ENCODE results near the gene HRNR. TPM values are rescaled to one million over a fixed set of nuclear protein-coding genes. Genes with fewer than 3 reads are reported as not detected.

The HRNR gene
- total RNA-seq, 3 donors from 2014 or later: not detected

DNA sequence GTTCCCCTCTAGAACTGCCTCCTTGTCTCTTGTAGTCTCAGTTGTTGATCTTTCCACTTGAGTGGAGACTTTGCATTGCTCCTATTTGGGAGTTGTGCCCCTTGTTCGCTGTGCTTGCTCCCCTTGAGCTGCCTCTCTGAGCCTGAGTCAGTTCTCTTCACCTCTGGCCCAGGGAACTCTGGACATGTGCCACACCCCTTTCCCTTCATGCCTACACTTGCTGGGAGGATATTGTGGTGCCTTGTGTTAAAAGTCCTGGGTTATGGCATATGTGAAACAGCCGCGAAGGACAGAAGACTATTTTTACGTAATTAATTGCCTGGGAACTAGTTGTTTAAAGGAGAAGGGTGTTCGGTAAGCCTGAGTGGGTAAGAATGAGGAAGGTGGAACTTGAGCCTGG is 32.7 kb downstream of the HRNR start:
- no peak for DNase-seq
- intact Hi-C loops (cut with DNase I, micrococcal nuclease): no loop called here
- H3K4me3 ChIP-seq: no peak overlapping the region
- no peaks in the 10 kb centered on the region for H3K36me3 ChIP-seq (ENCODE audit: low read depth)
- no peaks in the 10 kb centered on the region for H3K4me1 ChIP-seq (ENCODE audit: low read depth)
- H3K9me3 ChIP-seq: peaks cover 4% of the 10 kb centered on the region
- TF ChIP-seq, protein P1, sequence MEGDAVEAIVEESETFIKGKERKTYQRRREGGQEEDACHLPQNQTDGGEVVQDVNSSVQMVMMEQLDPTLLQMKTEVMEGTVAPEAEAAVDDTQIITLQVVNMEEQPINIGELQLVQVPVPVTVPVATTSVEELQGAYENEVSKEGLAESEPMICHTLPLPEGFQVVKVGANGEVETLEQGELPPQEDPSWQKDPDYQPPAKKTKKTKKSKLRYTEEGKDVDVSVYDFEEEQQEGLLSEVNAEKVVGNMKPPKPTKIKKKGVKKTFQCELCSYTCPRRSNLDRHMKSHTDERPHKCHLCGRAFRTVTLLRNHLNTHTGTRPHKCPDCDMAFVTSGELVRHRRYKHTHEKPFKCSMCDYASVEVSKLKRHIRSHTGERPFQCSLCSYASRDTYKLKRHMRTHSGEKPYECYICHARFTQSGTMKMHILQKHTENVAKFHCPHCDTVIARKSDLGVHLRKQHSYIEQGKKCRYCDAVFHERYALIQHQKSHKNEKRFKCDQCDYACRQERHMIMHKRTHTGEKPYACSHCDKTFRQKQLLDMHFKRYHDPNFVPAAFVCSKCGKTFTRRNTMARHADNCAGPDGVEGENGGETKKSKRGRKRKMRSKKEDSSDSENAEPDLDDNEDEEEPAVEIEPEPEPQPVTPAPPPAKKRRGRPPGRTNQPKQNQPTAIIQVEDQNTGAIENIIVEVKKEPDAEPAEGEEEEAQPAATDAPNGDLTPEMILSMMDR (IDR thresholded peaks at IDR 0.05): no peak
- no peak for ATAC-seq

DNA sequence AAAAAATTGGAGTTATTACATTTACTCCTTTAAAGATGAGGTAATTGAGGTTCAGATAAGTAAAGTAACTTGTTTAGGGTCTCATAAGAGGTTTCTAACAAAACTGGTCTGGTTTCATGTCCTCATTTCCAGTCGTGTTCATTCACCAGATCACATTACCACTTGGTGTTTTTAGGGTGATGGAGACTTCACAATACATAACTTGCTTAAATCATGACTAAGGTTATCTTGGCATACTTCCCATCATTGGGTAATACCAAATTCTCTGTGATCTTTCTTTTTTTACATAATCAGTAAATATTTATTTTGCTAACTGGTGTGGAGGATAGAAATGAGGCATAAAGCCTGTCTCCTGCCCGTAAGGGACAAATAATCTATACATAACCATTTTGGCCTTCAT is 33.4 kb downstream of the HRNR start:
- TF ChIP-seq, protein P1 (IDR thresholded peaks at IDR 0.05): no peak
- H3K36me3 ChIP-seq (ENCODE audit: low read depth): no peaks in the 10 kb centered on the region
- no peaks in the 10 kb centered on the region for H3K4me1 ChIP-seq (ENCODE audit: low read depth)
- ATAC-seq: no peak
- no peak for DNase-seq
- no peak overlapping the region for H3K4me3 ChIP-seq
- peaks cover 4% of the 10 kb centered on the region for H3K9me3 ChIP-seq
- intact Hi-C loops (cut with DNase I, micrococcal nuclease): no loop called here

DNA sequence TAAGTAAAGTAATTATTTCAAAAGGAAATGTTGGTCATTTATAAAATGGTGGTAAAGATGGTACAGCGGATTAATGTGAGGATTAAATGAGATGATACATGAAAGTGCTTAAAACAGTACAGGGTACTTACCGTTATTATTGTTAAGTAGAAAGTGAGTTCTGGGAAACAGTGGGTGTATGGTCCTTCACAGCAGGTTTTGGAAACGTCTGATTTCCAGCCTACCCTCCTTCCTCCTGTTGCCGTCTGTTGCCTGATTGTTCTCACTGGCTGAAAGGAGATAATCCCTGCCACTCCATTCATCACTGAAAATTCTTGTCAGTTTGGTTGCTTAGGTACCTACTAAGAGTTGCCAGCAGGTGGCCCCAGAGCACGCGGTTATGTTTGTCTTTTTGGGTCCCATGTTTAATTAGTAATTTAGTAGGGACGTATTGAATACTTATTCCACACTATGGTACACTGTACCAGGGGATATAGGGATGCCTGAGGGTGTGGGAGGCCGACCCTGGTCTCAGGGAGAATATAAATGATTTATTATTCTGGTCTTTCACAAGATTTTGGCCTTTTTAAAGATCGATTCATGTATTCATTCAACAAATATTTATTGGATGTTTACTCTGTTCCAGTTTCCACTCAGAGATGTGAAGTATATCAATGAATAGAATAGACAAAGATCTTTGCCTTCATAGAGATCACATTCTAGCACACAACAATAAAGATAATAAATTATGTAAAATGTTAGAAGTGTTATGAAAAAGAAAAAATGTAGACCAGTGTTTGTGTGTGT is 34.1 kb downstream of the HRNR start:
- Histone ChIP-seq H3K9me3 (peaks cover under 1% of the 10 kb centered on the region), H3K36me3 (ENCODE audit: low read depth) (no peaks in the 10 kb centered on the region), H3K4me3 (no peak overlapping the region), H3K4me1 (ENCODE audit: low read depth) (no peaks in the 10 kb centered on the region)
- TF ChIP-seq, protein P1 (IDR thresholded peaks at IDR 0.05): peak; percentile 53
- intact Hi-C loops (cut with DNase I, micrococcal nuclease): loop anchor here (5.0 to 10.0 kb wide), 3 partner anchors 138 to 267 kb away; no protein-coding TSS in a partner anchor
- peak in 2 of 3 donors; percentile 51 to 68 for DNase-seq
- ATAC-seq: peak; percentile 56

DNA sequence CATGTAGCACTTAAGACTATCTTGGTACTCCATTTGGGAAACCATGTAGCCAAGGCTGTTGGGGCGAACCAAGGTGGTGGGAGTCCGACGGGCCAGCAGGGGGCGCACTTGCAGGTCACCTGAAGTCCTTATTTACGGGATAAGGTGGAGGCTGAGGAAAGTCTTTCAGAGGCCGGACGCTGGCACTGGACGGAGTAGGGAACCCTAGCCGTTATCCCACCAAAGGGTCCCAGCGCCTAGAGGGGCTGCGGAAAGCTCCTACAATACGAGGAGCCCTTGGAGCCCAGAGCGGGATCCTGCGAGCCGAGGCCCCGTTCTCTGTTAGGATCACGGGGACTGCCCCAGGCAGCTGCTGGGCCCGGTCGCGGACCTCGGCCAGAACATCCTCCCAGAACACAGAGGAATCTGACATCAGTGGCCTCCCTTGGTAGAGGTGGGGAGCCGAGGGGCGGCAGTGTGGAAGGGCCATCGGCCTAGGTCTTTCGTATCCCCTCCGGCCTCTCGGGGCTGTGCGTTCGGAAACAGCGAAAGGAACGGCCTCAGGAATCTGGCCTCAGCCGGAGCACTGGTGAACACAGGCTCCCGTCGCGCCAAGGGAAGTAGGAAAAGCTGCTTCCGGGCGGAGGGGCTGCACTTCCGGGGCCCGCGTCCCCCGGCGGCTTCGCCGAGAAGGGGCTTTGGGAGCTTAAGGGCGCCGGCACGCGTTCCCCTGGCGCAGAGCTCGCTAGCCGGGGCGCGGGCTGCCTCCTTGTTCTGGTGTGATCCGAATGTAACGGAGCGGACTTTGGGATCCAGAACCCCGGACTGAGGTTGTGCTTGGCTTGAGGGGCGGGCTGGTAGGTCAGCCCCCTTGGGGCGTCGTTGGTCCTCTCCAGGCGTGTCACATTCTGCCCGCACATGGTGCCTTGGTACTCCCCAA is 35.1 kb downstream of the HRNR start:
- intact Hi-C loops (cut with DNase I, micrococcal nuclease): loop anchor here (5.0 to 10.0 kb wide), 3 partner anchors 137 to 268 kb away; no protein-coding TSS in a partner anchor
- Histone ChIP-seq H3K4me3 (no peak overlapping the region), H3K4me1 (ENCODE audit: low read depth) (no peaks in the 10 kb centered on the region), H3K36me3 (ENCODE audit: low read depth) (no peaks in the 10 kb centered on the region), H3K9me3 (no peaks in the 10 kb centered on the region)
- ATAC-seq (peak; percentile 85), DNase-seq (peak; percentile 68 to 80 (median 79))
- TF ChIP-seq, protein P1 (IDR thresholded peaks at IDR 0.05): peak; percentile 85

DNA sequence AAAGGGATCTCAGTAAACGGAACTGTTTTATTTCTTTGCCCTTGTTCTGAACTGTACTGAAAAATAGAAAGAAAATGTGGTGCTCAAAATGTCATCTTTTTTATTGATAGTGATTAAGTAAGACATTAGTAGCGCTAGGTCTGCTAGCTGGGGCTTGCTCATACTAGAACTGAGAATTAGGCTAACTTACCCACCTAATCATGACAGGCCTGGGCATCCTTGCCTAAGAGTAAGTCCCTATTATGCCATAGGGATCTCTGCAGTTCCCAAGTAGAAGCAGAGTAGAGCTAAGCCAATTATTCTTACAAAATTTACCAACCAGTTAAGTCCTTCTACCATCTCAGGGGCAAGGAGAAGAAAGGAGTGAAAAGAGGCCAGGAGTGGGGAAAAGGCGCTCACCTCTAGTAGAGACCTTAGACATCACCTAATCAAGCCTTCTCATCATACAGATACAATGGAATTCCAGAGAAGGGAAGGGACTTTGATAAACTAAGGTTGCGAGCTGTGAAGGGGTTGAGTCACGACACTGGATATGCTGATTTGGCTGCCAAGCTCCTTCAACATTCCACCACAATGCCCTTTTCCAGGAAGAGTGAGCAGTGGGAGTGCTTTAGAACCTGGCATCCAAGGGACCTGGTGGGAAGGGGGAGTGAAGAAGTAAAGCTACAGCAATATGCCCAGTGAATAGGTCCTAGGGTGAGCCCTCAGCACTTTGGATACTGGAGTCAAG is 37.3 kb downstream of the HRNR start:
- TF ChIP-seq, protein P1 (IDR thresholded peaks at IDR 0.05): no peak
- intact Hi-C loops (cut with DNase I, micrococcal nuclease): loop anchor here (5.0 to 10.0 kb wide), 3 partner anchors 134 to 271 kb away; no protein-coding TSS in a partner anchor
- no peak for ATAC-seq

More for the DNA sequence above, 37.3 kb downstream of the HRNR start:
- no peak overlapping the region for H3K4me3 ChIP-seq
- H3K9me3 ChIP-seq: no peaks in the 10 kb centered on the region
- H3K36me3 ChIP-seq (ENCODE audit: low read depth): no peaks in the 10 kb centered on the region
- DNase-seq: no peak
- H3K4me1 ChIP-seq (ENCODE audit: low read depth): no peaks in the 10 kb centered on the region

Measured in mucosa of descending colon (tissue), 3 donors.